Endothelial cell of umbilical vein (primary cell): ENCODE results near the gene USP31. TPM values are rescaled to one million over a fixed set of nuclear protein-coding genes. Genes with fewer than 3 reads are reported as not detected.

ENCODE experiments used
- BruUV-seq: library from RNA; stranded (reverse); fragments of 400-500 nt; replicated peaks from 2 replicates; lab custom pipeline; 2021; lab: Mats Ljungman, UMichigan
- CTCF ChIA-PET: fragments of 300-600, 350-600 bp; sonication (Branson Sonifier 250); formaldehyde crosslinking; loops from one replicate; lab custom pipeline; 2021; ENCODE audit warnings: antibody characterized with exemption, inconsistent platforms; lab: Charles Lee
- POLR2A ChIA-PET: fragments of 300-600, 350-600 bp; sonication (Branson Sonifier 250); formaldehyde crosslinking; loops from one replicate; lab custom pipeline; 2021; ENCODE audit warnings: antibody characterized with exemption, inconsistent platforms; lab: Charles Lee
- DNase-seq: peaks from one replicate; pipeline ENCODE4 v3.0.0-alpha.2; 2011; ENCODE audit warnings: low read depth, low spot score
- FAIRE-seq: peaks from 2 replicates; lab custom pipeline; 2011; peaks lifted over from hg19 to GRCh38; lab: Jason Lieb, UNC
- H2AFZ ChIP-seq: 2 replicates; pipeline ENCODE4 v1.6.0; 2012; ENCODE audit warnings: low read depth, low read length, control low read depth, inconsistent platforms
- H3K27ac ChIP-seq: 2 replicates; pipeline ENCODE4 v1.5.1; 2011; ENCODE audit warnings: low read depth, mild to moderate bottlenecking, control low read depth, low read length, moderate library complexity; ENCODE audit not compliant: insufficient read depth
- H3K27me3 ChIP-seq, 2 experiments: 2 replicates each; pipeline versions ENCODE4 v1.6.0 to v1.6.1; 2011; ENCODE audit warnings: low read length in 2 of 2, mixed read lengths in 1 of 2; ENCODE audit not compliant: control insufficient read depth in 2 of 2, insufficient read depth in 2 of 2
- H3K36me3 ChIP-seq, 2 experiments: 2 replicates in 1 of 2; 3 replicates in 1 of 2; pipeline ENCODE4 v1.5.1; 2011; ENCODE audit warnings: low read length in 2 of 2, mild to moderate bottlenecking in 1 of 2, moderate library complexity in 1 of 2; ENCODE audit not compliant: control insufficient read depth in 2 of 2, insufficient read depth in 2 of 2; ENCODE audit errors: extremely low read depth in 1 of 2
- H3K4me1 ChIP-seq: 3 replicates; pipeline ENCODE4 v1.5.1; 2011; ENCODE audit warnings: mild to moderate bottlenecking, low read length; ENCODE audit not compliant: control insufficient read depth, insufficient read depth; ENCODE audit errors: extremely low read depth
- H3K4me2 ChIP-seq: 2 replicates; pipeline ENCODE4 v1.6.1; 2011; ENCODE audit warnings: low read length, control low read depth, mixed read lengths; ENCODE audit not compliant: insufficient read depth
- H3K4me3 ChIP-seq, 3 experiments: fragments of 200-600 bp in 1 of 3; sonication (generic), shearing (Covaris generic) in 1 of 3; replicated peaks in 1 of 3; 2 replicates each; pipeline ENCODE4 v1.5.1; 2011 to 2016; ENCODE audit warnings: control low read depth in 3 of 3, low read length in 3 of 3, mild to moderate bottlenecking in 2 of 3, inconsistent platforms in 1 of 3, low read depth in 1 of 3, moderate library complexity in 1 of 3; ENCODE audit not compliant: insufficient read depth in 1 of 3
- H3K79me2 ChIP-seq: 2 replicates; pipeline ENCODE4 v1.6.0; 2012; ENCODE audit warnings: low read length, inconsistent platforms; ENCODE audit not compliant: control insufficient read depth, insufficient read depth
- H3K9ac ChIP-seq: replicated peaks from 2 replicates; pipeline ENCODE3; 2011; ENCODE audit warnings: low read length, control low read depth; ENCODE audit not compliant: insufficient read depth; ENCODE audit errors: extremely low read depth
- H3K9me1 ChIP-seq: replicated peaks from 3 replicates; pipeline ENCODE4 v1.6.0; 2011; ENCODE audit warnings: mild to moderate bottlenecking, low read length; ENCODE audit not compliant: control insufficient read depth, insufficient read depth; ENCODE audit errors: extremely low read depth
- H3K9me3 ChIP-seq: replicated peaks from 2 replicates; pipeline ENCODE4 v1.5.1; 2012; ENCODE audit warnings: low read length, inconsistent platforms; ENCODE audit not compliant: control insufficient read depth, insufficient read depth
- H4K20me1 ChIP-seq: replicated peaks from 2 replicates; pipeline ENCODE3; 2011; ENCODE audit warnings: mild to moderate bottlenecking, low read length; ENCODE audit not compliant: control insufficient read depth, insufficient read depth; ENCODE audit errors: extremely low read depth
- EZH2 ChIP-seq: IDR thresholded peaks from 2 replicates; pipeline ENCODE4 v1.6.1; 2012; ENCODE audit warnings: borderline replicate concordance, low read depth, mild to moderate bottlenecking, moderate library complexity, low read length, inconsistent platforms; ENCODE audit not compliant: severe bottlenecking
- FOS ChIP-seq: IDR thresholded peaks from 2 replicates; pipeline ENCODE4 v1.6.1; 2011; ENCODE audit warnings: mild to moderate bottlenecking, low read length, moderate library complexity, borderline replicate concordance; ENCODE audit not compliant: insufficient read depth
- GATA2 ChIP-seq: IDR thresholded peaks from 2 replicates; pipeline ENCODE4 v1.7.0; 2011; ENCODE audit warnings: low read depth, mild to moderate bottlenecking, moderate library complexity, mixed read lengths, low read length; ENCODE audit not compliant: insufficient read length, insufficient read depth
- JUN ChIP-seq: IDR thresholded peaks from 2 replicates; pipeline ENCODE4 v1.6.1; 2011; ENCODE audit warnings: borderline replicate concordance, low read depth; ENCODE audit not compliant: insufficient read length, insufficient read depth
- MYC ChIP-seq: IDR thresholded peaks from one replicate; pipeline ENCODE4 v1.6.1; 2011; ENCODE audit warnings: mild to moderate bottlenecking, low read depth, low read length
- POLR2A ChIP-seq: IDR thresholded peaks from 2 replicates; pipeline ENCODE4 v1.6.1; 2012; ENCODE audit warnings: low read depth, mild to moderate bottlenecking, control low read depth, low read length
- POLR2AphosphoS5 ChIP-seq: IDR thresholded peaks from 2 replicates; pipeline ENCODE4 v1.6.1; 2012; ENCODE audit warnings: low read depth, mild to moderate bottlenecking, control low read depth, low read length, moderate library complexity; ENCODE audit not compliant: insufficient read depth
- dilution Hi-C: fragments of 300-500 bp; cut with MboI; formaldehyde crosslinking; loops from one replicate; pipeline ENCODE4 v1.15.0; 2019; ENCODE audit warnings: low sequenced_read_pairs; ENCODE audit not compliant: extremely low pct_ligation_motif_present
- intact Hi-C: fragments of 100-400 bp; cut with micrococcal nuclease; formaldehyde crosslinking; loops from one replicate; pipeline ENCODE4 v1.10.0; 2022
- polyA plus RNA-seq, 4 experiments: library from polyadenylated mRNA; depleted of rRNA in 3 of 4; stranded (reverse) in 3 of 4; unstranded in 1 of 4; fragments of >200 nt; gene quantifications; 2 replicates each; pipeline versions ENCODE4 v1.2.1 to v1.2.3, GENCODE V29; 2011 to 2012; ENCODE audit warnings: missing spikeins in 1 of 4
- total RNA-seq: library from RNA; stranded (reverse); gene quantifications from 2 replicates; pipeline ENCODE4 v1.2.3, GENCODE V29; 2021
- TF ChIP-seq, protein P1 (sequence below), 2 donors: IDR thresholded peaks; 1 replicate in 1 of 2; 2 replicates in 1 of 2; pipeline ENCODE4 v1.5.1; 2011; ENCODE audit warnings: low read length in 2 of 2, mild to moderate bottlenecking in 2 of 2, moderate library complexity in 2 of 2, control low read depth in 1 of 2, inconsistent platforms in 1 of 2, low read depth in 1 of 2; ENCODE audit not compliant: insufficient read depth in 1 of 2; ENCODE audit errors: extremely low read depth in 1 of 2
- TF ChIP-seq, protein P2 (sequence below): IDR thresholded peaks from 2 replicates; pipeline ENCODE4 v1.6.1; 2011; ENCODE audit not compliant: insufficient read depth, insufficient read length

USP31 gene
- total and polyA plus RNA-seq, 2 donors (not counting 3 experiments of a cell fraction or from before 2014, with no cell fraction given): 14.5 to 42.4 TPM

DNA sequence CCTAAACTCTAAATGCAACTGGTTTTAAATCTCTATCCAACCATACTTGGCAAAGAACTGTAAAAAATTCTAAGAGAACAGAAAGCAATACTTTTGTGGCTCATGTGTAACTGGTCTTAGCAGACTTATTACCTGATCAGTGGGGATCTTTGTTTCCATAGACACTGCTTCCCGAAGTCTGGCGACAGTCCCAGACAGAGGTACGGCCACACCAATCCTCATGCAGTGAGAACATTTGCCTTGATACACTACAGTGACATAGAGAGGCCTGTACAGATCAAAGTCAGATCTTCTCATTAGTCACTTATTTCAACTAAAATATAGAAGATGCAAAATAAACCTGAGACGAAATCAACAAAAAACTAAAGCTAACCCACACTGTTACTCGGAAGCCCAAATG is 43.9 kb downstream of the USP31 start:
- Histone ChIP-seq H3K27me3 (no peaks in the 10 kb centered on the region), H3K9ac (no peak overlapping the region), H3K4me2 (no peak overlapping the region), H3K4me1 (no peaks in the 10 kb centered on the region), H3K36me3 (peaks cover 13 to 16% of the 10 kb centered on the region in 2 experiments), H3K27ac (no peak overlapping the region), H2AFZ (no peak overlapping the region), H3K9me1 (no peaks in the 10 kb centered on the region), H3K79me2 (peaks cover 19% of the 10 kb centered on the region), H3K4me3 (no peak overlapping the region), H3K9me3 (no peaks in the 10 kb centered on the region), H4K20me1 (no peaks in the 10 kb centered on the region)
- BruUV-seq: no TSS peak
- TF ChIP-seq GATA2: no peak
- dilution Hi-C loops: no loop called here
- no peak for FAIRE-seq
- intact Hi-C loops: no loop called here
- ChIA-PET POLR2A (no interaction called here), CTCF (interaction anchor here (1.0 kb wide), 1 partner anchor 18 kb away, joined by 3 read pairs; no protein-coding TSS in a partner anchor)
- DNase-seq: no peak

DNA sequence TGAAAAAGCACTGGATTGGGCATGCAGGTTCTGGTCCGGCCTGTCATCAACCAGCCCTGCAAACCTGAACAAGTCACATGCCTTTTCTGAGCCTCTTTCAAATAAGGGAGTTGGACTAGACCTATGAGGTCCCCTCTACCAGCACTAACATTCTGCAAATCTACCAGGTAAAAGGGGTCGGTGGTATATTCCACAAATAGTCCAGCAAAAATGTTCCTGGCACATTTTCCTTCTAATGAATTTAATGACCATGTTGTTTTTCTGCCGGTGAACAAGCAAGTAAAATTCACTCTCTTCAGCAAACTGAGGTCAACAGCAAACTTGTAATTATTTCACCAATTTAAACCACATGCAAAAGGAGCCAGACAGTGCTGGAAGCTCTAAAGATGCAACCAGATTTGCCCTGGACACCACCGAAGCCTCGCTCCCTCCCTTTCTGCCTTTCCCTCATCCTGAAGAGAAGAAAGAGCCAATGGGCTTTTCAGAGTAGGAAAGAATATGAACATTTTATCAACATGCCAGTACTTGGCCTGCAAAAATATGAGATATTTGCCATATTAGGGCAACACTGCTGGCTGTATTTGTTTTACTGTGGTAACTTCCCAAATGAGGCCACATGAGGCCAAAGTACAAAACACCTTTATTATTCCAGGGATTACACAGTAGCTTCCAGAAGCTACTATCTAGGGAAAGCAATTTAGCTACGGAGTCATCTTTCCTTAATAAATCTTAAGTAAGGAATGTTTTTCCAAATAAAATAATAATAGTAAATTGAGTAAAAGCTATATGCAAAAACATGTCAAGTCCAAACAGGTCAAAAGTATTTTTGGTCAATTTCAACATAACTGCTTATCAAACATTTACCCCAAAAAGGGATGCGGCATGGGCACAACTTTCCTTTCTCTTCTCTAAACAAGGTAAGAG is 45.0 kb downstream of the USP31 start:
- peaks cover 13% of the 10 kb centered on the region for H3K79me2 ChIP-seq
- dilution Hi-C loops (no loop called here), intact Hi-C loops (no loop called here)
- no peaks in the 10 kb centered on the region for H4K20me1 ChIP-seq
- H3K9ac ChIP-seq: no peak overlapping the region
- H3K9me1 ChIP-seq: no peaks in the 10 kb centered on the region
- POLR2A ChIA-PET: no interaction called here
- no peak for DNase-seq
- no peaks in the 10 kb centered on the region for H3K27me3 ChIP-seq
- no peak overlapping the region for H2AFZ ChIP-seq
- CTCF ChIA-PET: interaction anchor here (1.0 kb wide), 1 partner anchor 17 kb away, joined by 3 read pairs; no protein-coding TSS in a partner anchor
- H3K36me3 ChIP-seq: peaks cover 13 to 16% of the 10 kb centered on the region in 2 experiments
- H3K4me2 ChIP-seq: no peak overlapping the region
- no peaks in the 10 kb centered on the region for H3K4me1 ChIP-seq
- H3K27ac ChIP-seq: no peak overlapping the region
- H3K4me3 ChIP-seq: no peak overlapping the region
- TF ChIP-seq EZH2 (no peak), JUN (no peak), POLR2AphosphoS5 (no peak), MYC (no peak), GATA2 (no peak), FOS (no peak), POLR2A (no peak)
- TF ChIP-seq, protein P1, sequence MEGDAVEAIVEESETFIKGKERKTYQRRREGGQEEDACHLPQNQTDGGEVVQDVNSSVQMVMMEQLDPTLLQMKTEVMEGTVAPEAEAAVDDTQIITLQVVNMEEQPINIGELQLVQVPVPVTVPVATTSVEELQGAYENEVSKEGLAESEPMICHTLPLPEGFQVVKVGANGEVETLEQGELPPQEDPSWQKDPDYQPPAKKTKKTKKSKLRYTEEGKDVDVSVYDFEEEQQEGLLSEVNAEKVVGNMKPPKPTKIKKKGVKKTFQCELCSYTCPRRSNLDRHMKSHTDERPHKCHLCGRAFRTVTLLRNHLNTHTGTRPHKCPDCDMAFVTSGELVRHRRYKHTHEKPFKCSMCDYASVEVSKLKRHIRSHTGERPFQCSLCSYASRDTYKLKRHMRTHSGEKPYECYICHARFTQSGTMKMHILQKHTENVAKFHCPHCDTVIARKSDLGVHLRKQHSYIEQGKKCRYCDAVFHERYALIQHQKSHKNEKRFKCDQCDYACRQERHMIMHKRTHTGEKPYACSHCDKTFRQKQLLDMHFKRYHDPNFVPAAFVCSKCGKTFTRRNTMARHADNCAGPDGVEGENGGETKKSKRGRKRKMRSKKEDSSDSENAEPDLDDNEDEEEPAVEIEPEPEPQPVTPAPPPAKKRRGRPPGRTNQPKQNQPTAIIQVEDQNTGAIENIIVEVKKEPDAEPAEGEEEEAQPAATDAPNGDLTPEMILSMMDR (IDR thresholded peaks at IDR 0.05; ENCODE audit: extremely low read depth in 1 of 2, insufficient read depth in 1 of 2, low read depth in 1 of 2, low read length in 2 of 2): no peak
- TF ChIP-seq, protein P2, sequence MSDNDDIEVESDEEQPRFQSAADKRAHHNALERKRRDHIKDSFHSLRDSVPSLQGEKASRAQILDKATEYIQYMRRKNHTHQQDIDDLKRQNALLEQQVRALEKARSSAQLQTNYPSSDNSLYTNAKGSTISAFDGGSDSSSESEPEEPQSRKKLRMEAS: no peak
- H3K9me3 ChIP-seq: no peaks in the 10 kb centered on the region
- no TSS peak for BruUV-seq
- no peak for FAIRE-seq
